SW480 (cell line): Measurements from ENCODE around the gene HAUS2.
"Not testable (repeated sequence)": the region's sequence is repeated elsewhere in the genome, so short reads cannot be mapped to it uniquely, and the experiment has no call there.

Experiments
- DNase-seq: peaks from one replicate; pipeline ENCODE4 v3.0.0-alpha.2; 2016; ENCODE audit warnings: low spot score

The HAUS2 gene

GRCh38 chr15:42576040-42576594 lies 27.5 kb downstream of the HAUS2 start:
- DNase-seq: no peak

GRCh38 chr15:42576776-42577175 lies 28.1 kb downstream of the HAUS2 start:
- DNase-seq: no peak

GRCh38 chr15:42577514-42578031 lies 28.9 kb downstream of the HAUS2 start:
- no peak for DNase-seq

GRCh38 chr15:42578984-42579537 lies 30.4 kb downstream of the HAUS2 start:
- no peak for DNase-seq

- DNase-seq: peak; percentile 78
Observed at GRCh38 chr15:42581272-42581730, 32.7 kb downstream of the HAUS2 start.

- DNase-seq: no peak
Observed at GRCh38 chr15:42582569-42583375, 34.1 kb downstream of the HAUS2 start.

GRCh38 chr15:42584031-42584765 lies 35.6 kb downstream of the HAUS2 start:
- no peak for DNase-seq

- DNase-seq: no peak
Observed at GRCh38 chr15:42590619-42591237, 42.1 kb downstream of the HAUS2 start.

GRCh38 chr15:42591238-42591934 lies 42.7 kb downstream of the HAUS2 start:
- DNase-seq: peak; percentile 35

GRCh38 chr15:42592716-42593115 lies 44.1 kb downstream of the HAUS2 start:
- DNase-seq: no peak

GRCh38 chr15:42593143-42593542 lies 44.5 kb downstream of the HAUS2 start:
- DNase-seq: no peak

- no peak for DNase-seq
Observed at GRCh38 chr15:42594095-42594494, 45.5 kb downstream of the HAUS2 start.

- DNase-seq: no peak
Observed at GRCh38 chr15:42595626-42596240, 47.1 kb downstream of the HAUS2 start.

GRCh38 chr15:42601316-42601715 lies 52.7 kb downstream of the HAUS2 start:
- not testable (repeated sequence) for DNase-seq

GRCh38 chr15:42602501-42602900 lies 53.9 kb downstream of the HAUS2 start:
- no peak for DNase-seq

- no peak for DNase-seq
Observed at GRCh38 chr15:42603978-42604377, 55.3 kb downstream of the HAUS2 start.

GRCh38 chr15:42604894-42605744 lies 56.5 kb downstream of the HAUS2 start:
- DNase-seq: no peak

- DNase-seq: no peak
Observed at GRCh38 chr15:42605796-42606195, 57.2 kb downstream of the HAUS2 start.

- peak; percentile 52 for DNase-seq
Observed at GRCh38 chr15:42608110-42608531, 59.5 kb downstream of the HAUS2 start.
